GM12878 (cell line): ENCODE data around the gene PACS1. TPM values are rescaled to one million over a fixed set of nuclear protein-coding genes. Genes with fewer than 3 reads are reported as not detected.

ENCODE experiments used
- ATAC-seq: fragments of 200-7000 bp; cut with Tn5 transposase; 3 replicates; pipeline ENCODE4 v1.9.1; 2020; ENCODE audit warnings: mild to moderate bottlenecking, moderate library complexity
- BruUV-seq: library from RNA; stranded (reverse); fragments of 400-500 nt; replicated peaks from 2 replicates; lab custom pipeline; 2021; lab: Mats Ljungman, UMichigan
- CTCF ChIA-PET: fragments of 300-600 bp; sonication (Branson Sonifier 250); formaldehyde crosslinking; extraction: SDS; loops from one replicate; lab custom pipeline; 2021; ENCODE audit warnings: inconsistent platforms; lab: Yijun Ruan, JAX
- POLR2A ChIA-PET: fragments of 350-600 bp; formaldehyde crosslinking; extraction: SDS; loops from one replicate; lab custom pipeline; 2021; ENCODE audit warnings: inconsistent platforms; lab: Charles Lee
- RAD21 ChIA-PET: fragments of 300-600 bp; sonication (Branson Sonifier 250); formaldehyde crosslinking; loops from one replicate; lab custom pipeline; 2023; ENCODE audit warnings: antibody characterized with exemption; ENCODE audit not compliant: unreplicated experiment; lab: Charles Lee
- SMC1A ChIA-PET: fragments of 300-600 bp; sonication (Branson Sonifier 250); formaldehyde crosslinking; loops from one replicate; lab custom pipeline; 2023; ENCODE audit not compliant: unreplicated experiment, uncharacterized antibody; lab: Charles Lee
- DNase-seq: peaks from one replicate; pipeline ENCODE4 v3.0.0-alpha.2; 2011; ENCODE audit warnings: low read depth, low spot score
- FAIRE-seq: peaks from 3 replicates; lab custom pipeline; 2011; peaks lifted over from hg19 to GRCh38; lab: Jason Lieb, UNC
- H2AFZ ChIP-seq: 2 replicates; pipeline ENCODE4 v1.6.0; 2011; ENCODE audit warnings: low read depth, low read length, control low read depth; ENCODE audit not compliant: control insufficient read depth
- H3K27ac ChIP-seq: 2 replicates; pipeline ENCODE4 v1.5.1; 2011; ENCODE audit warnings: control low read depth; ENCODE audit not compliant: control insufficient read depth, insufficient read depth
- H3K27me3 ChIP-seq, 2 experiments: replicated peaks in 1 of 2; 2 replicates each; pipeline versions ENCODE4 v1.6.0 to v1.6.1; 2011; ENCODE audit warnings: low read length in 1 of 2; ENCODE audit not compliant: control insufficient read depth in 2 of 2, insufficient read depth in 2 of 2
- H3K36me3 ChIP-seq, 2 experiments: 2 replicates each; pipeline ENCODE4 v1.5.1; 2011; ENCODE audit warnings: low read length in 1 of 2; ENCODE audit not compliant: control insufficient read depth in 2 of 2, insufficient read depth in 2 of 2
- H3K4me1 ChIP-seq: 2 replicates; pipeline ENCODE4 v1.6.1; 2011; ENCODE audit warnings: mild to moderate bottlenecking, low read length, moderate library complexity, mixed read lengths; ENCODE audit not compliant: control insufficient read depth, insufficient read depth
- H3K4me2 ChIP-seq: 2 replicates; pipeline ENCODE4 v1.6.0; 2011; ENCODE audit warnings: control low read depth; ENCODE audit not compliant: control insufficient read depth, insufficient read depth
- H3K4me3 ChIP-seq: fragments of 200-600 bp; sonication (generic); 2 replicates; pipeline ENCODE4 v1.5.1; 2016
- H3K79me2 ChIP-seq: 2 replicates; pipeline ENCODE4 v1.6.0; 2011; ENCODE audit warnings: low read length; ENCODE audit not compliant: control insufficient read depth, insufficient read depth
- H3K9ac ChIP-seq: 2 replicates; pipeline ENCODE4 v1.8.0; 2011; ENCODE audit warnings: low read length, control low read depth, mixed read lengths; ENCODE audit not compliant: control insufficient read depth, insufficient read depth
- H3K9me3 ChIP-seq: replicated peaks from 3 replicates; pipeline ENCODE4 v1.5.1; 2011; ENCODE audit warnings: mild to moderate bottlenecking, low read length; ENCODE audit not compliant: control insufficient read depth, insufficient read depth
- H4K20me1 ChIP-seq: 2 replicates; pipeline ENCODE4 v1.6.0; 2011; ENCODE audit not compliant: control insufficient read depth, insufficient read depth
- CBX3 ChIP-seq: fragments of 200-600 bp; sonication (generic); IDR thresholded peaks from 2 replicates; pipeline ENCODE4 v1.6.1; 2016; ENCODE audit warnings: low read depth, borderline replicate concordance
- KDM1A ChIP-seq: fragments of 200-600 bp; sonication (generic); IDR thresholded peaks from 2 replicates; pipeline ENCODE4 v1.6.1; 2016; ENCODE audit warnings: borderline replicate concordance
- NBN ChIP-seq: fragments of 450-650 bp; IDR thresholded peaks from 2 replicates; pipeline ENCODE4 v1.6.1; 2016
- PAX8 ChIP-seq: fragments of 450-650 bp; IDR thresholded peaks from 2 replicates; pipeline ENCODE4 v1.6.1; 2017; ENCODE audit warnings: mild to moderate bottlenecking, moderate library complexity
- POLR2AphosphoS5 ChIP-seq: IDR thresholded peaks from 2 replicates; pipeline ENCODE4 v1.6.1; 2011; ENCODE audit warnings: mild to moderate bottlenecking, low read length, inconsistent platforms
- RAD51 ChIP-seq: fragments of 450-650 bp; IDR thresholded peaks from 2 replicates; pipeline ENCODE4 v1.6.1; 2016; ENCODE audit warnings: moderate library complexity, mild to moderate bottlenecking, inconsistent platforms
- RB1 ChIP-seq: fragments of 450-650 bp; formaldehyde crosslinking; IDR thresholded peaks from 2 replicates; pipeline ENCODE4 v1.6.1; 2017; ENCODE audit warnings: mild to moderate bottlenecking, borderline replicate concordance
- RBBP5 ChIP-seq: fragments of 200-600 bp; sonication (generic); conservative IDR thresholded peaks from 2 replicates; pipeline ENCODE4 v1.6.1; 2016
- SKIL ChIP-seq: fragments of 450-650 bp; IDR thresholded peaks from 2 replicates; pipeline ENCODE4 v1.6.1; 2017; ENCODE audit warnings: mild to moderate bottlenecking, low read depth, inconsistent platforms; ENCODE audit not compliant: poor library complexity, severe bottlenecking
- SREBF1 ChIP-seq: IDR thresholded peaks from 2 replicates; pipeline ENCODE4 v1.6.1; 2012; ENCODE audit warnings: mild to moderate bottlenecking, low read length
- USF2 ChIP-seq: IDR thresholded peaks from 2 replicates; pipeline ENCODE4 v1.6.1; 2011; ENCODE audit warnings: low read depth, low read length, improper control_type of control experiment, borderline replicate concordance
- WGBS: methylation state at CpG from one replicate; pipeline ENCODE4 v1.1.6; 2016; ENCODE audit warnings: low lambda C conversion rate; ENCODE audit not compliant: insufficient replicate concordance, insufficient coverage; ENCODE audit errors: missing lambda C conversion rate; 5-methylcytosine and 5-hydroxymethylcytosine counted together
- in situ Hi-C: fragments of 300-500 bp; cut with MboI; formaldehyde crosslinking; loops from 9 replicates; pipeline ENCODE4 v1.14.3; 2018; ENCODE audit warnings: mixed read lengths
- intact Hi-C: fragments of 100-400 bp; cut with micrococcal nuclease; formaldehyde crosslinking; loops from one replicate; pipeline ENCODE4 v1.14.2; 2022; ENCODE audit not compliant: unreplicated experiment
- polyA plus RNA-seq, 11 experiments: library from polyadenylated mRNA; depleted of rRNA in 4 of 11; unstranded in 6 of 11; stranded (reverse) in 5 of 11; fragments of >200 nt; fragmentation: Nextera tagmentation in 4 of 11; fragmentation: Illumina TruSeq in 1 of 11; extraction: Ambion mirVana in 4 of 11; extraction: Trizol in 1 of 11; gene quantifications; 1 replicate in 1 of 11; 2 replicates in 10 of 11; pipeline versions ENCODE4 v1.2.1 to v1.2.3, GENCODE V29; 2011 to 2016; ENCODE audit warnings: inconsistent platforms in 2 of 11, missing spikeins in 2 of 11, low read depth in 1 of 11
- total RNA-seq, 4 experiments: library from RNA; depleted of rRNA in 3 of 4; stranded (reverse); fragments of >200 nt in 3 of 4; fragmentation: Illumina TruSeq in 1 of 4; extraction: Trizol in 1 of 4; gene quantifications; 2 replicates each; pipeline versions ENCODE4 v1.2.1 to v1.2.3, GENCODE V29; 2013 to 2021

Gene PACS1
- total and polyA plus RNA-seq, 10 of the 15 experiments (the other 5 are each of a cell fraction or from before 2014, with no cell fraction given), result 1.1 to 74.3 (median 17.9) TPM

GRCh38 chr11:66240781-66241136 lies 170.7 kb downstream of the PACS1 start:
- H3K27me3 ChIP-seq, result no peaks in the 10 kb centered on the region
- FAIRE-seq, result no peak
- TF ChIP-seq NBN, result no peak
- TF ChIP-seq SKIL, result no peak
- TF ChIP-seq KDM1A, result no peak
- TF ChIP-seq, all 136 proteins: peak for 0
- no TSS peak for BruUV-seq
- no peaks in the 10 kb centered on the region for H4K20me1 ChIP-seq
- no peak overlapping the region for H3K4me2 ChIP-seq
- no peaks in the 10 kb centered on the region for H3K9me3 ChIP-seq
- ChIA-PET POLR2A (interaction anchor here (0.6 kb wide), 1 partner anchor 351 kb away, joined by 4 read pairs; the partner anchor contains the start of gene CCDC85B), CTCF (interaction anchor here (0.7 kb wide), 1 partner anchor 18 kb away, joined by 3 read pairs; no protein-coding TSS in a partner anchor), RAD21 (no interaction called here), SMC1A (no interaction called here)
- in situ Hi-C loops, result no loop called here
- WGBS, result 96% methylated on average over 9 of the region's 9 CpGs
- ATAC-seq (no peak), DNase-seq (no peak)
- no peak overlapping the region for H3K4me3 ChIP-seq
- intact Hi-C loops, result no loop called here
- H3K79me2 ChIP-seq, result no peaks in the 10 kb centered on the region
- H3K36me3 ChIP-seq, result peaks cover 9 to 16% of the 10 kb centered on the region in 2 experiments
- no peak overlapping the region for H3K27ac ChIP-seq
- H3K9ac ChIP-seq, result no peak overlapping the region
- H2AFZ ChIP-seq, result no peak overlapping the region
- no peaks in the 10 kb centered on the region for H3K4me1 ChIP-seq

- WGBS, result 86% methylated on average over 14 of the region's 14 CpGs
- in situ Hi-C loops, result no loop called here
- ChIA-PET SMC1A (no interaction called here), CTCF (interaction anchor here (1.1 kb wide), 1 partner anchor 20 kb away, joined by 3 read pairs; no protein-coding TSS in a partner anchor), RAD21 (no interaction called here), POLR2A (interaction anchor here (0.6 kb wide), 1 partner anchor 60 kb away, joined by 3 read pairs; no protein-coding TSS in a partner anchor)
- Histone ChIP-seq H3K27ac (no peak overlapping the region), H3K4me1 (no peaks in the 10 kb centered on the region), H3K79me2 (no peaks in the 10 kb centered on the region), H3K9me3 (no peaks in the 10 kb centered on the region), H3K4me2 (no peak overlapping the region), H2AFZ (no peak overlapping the region), H3K27me3 (no peaks in the 10 kb centered on the region), H3K4me3 (no peak overlapping the region), H3K9ac (no peak overlapping the region), H3K36me3 (peaks cover 9 to 13% of the 10 kb centered on the region in 2 experiments), H4K20me1 (no peaks in the 10 kb centered on the region)
- BruUV-seq, result no TSS peak
- intact Hi-C loops, result no loop called here
- no peak for FAIRE-seq
- no peak for ATAC-seq
- no peak for DNase-seq
- no peak for TF ChIP-seq USF2
- no peak for TF ChIP-seq PAX8
- no peak for TF ChIP-seq POLR2AphosphoS5
- no peak for TF ChIP-seq SREBF1
- no peak for TF ChIP-seq RAD51
- TF ChIP-seq CBX3, result no peak
- TF ChIP-seq RBBP5, result no peak
- TF ChIP-seq RB1, result no peak
Measured at GRCh38 chr11:66242095-66242765, 172.2 kb downstream of the PACS1 start.
